GM19025 (cell line): ENCODE measurements around the gene FBXL20.
"Not testable (repeated sequence)": the region's sequence is repeated elsewhere in the genome, so short reads cannot be mapped to it uniquely, and the experiment has no call there.

Experiments
- ATAC-seq: cut with Tn5 transposase; IDR thresholded peaks from one replicate; pipeline ENCODE4 v1.9.1; 2021; ENCODE audit warnings: mild to moderate bottlenecking, low read depth, moderate library complexity; ENCODE audit not compliant: unreplicated experiment

FBXL20 gene

GRCh38 chr17:39264119-39264518 is 137.3 kb downstream of the FBXL20 start:
- no peak for ATAC-seq

DNA sequence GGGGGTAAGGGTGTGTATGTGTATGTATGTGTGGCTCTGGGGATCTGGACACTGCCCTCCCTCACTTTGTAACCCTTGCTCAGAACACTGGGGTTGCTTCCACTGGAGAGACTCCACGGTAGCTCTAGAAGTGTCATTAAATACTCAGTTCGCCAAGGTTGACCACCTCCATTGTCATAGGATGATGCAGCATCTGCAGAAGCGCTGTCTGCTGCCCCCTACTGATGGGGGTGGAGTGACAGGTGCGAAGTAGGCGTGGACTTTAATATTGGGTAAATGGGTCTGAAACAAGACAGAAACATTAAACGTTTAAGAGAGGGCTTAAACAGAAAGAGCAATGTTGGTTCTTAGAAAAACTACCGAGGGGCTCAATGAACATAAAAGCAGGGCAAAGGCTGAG is 140.1 kb downstream of the FBXL20 start:
- ATAC-seq: no peak

DNA sequence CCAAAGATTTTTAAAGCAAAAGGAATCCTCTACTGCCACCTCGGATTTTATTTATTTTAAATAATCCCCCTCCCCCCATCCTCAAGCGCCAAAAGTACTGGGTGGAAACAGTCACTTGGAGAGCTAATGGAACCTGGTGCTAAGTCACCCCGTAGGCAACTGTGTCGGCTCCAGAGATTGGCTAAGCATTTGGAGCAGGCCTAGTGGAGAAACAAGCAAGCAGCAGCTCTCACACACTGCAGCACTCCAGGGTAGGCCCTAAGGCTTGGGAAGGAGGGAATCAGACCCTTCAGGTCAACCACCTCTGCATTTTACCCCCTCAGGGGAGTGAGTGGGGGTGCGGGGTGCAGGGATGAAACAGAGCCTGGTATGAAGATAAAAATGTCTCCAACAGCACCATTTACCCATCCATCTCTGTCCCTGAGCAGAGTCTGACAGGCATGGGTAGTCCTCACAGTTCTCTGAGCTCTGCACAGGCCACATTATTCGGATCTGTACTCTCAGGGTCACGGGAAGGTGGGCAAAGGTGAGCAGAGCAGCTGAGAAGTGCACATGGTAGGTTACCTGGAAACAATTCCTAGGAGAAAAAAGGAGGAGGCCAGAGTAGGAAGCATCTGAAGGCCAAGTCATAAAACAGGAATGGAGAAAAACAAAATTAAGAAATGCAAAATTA is 148.5 kb downstream of the FBXL20 start:
- no peak for ATAC-seq

GRCh38 chr17:39251997-39252396 is 149.4 kb downstream of the FBXL20 start:
- no peak for ATAC-seq

DNA sequence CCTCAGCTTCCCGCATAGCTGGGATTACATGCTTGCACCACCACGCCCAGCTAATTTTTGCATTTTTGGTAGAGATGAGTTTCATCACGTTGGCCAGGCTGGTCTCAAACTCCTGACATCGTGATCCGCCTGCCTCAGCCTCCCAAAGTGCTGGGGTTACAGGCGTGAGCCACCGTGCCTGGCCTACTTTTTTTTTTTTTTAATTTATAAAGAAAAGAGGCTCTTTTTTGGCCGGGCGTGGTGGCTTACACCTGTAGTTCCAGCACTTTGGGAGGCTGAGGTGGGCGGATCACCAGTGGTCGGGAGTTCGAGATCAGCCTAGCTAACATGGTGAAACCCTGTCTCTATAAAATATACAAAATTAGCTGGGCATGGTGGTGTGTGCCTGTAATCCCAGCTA is 151.3 kb downstream of the FBXL20 start:
- not testable (repeated sequence) for ATAC-seq

- no peak for ATAC-seq
Measured at GRCh38 chr17:39246274-39246673, 155.2 kb downstream of the FBXL20 start.

GRCh38 chr17:39244600-39245570 is 156.5 kb downstream of the FBXL20 start:
- ATAC-seq: peak; percentile 57

GRCh38 chr17:39244016-39244599 is 157.3 kb downstream of the FBXL20 start:
- ATAC-seq: no peak

DNA sequence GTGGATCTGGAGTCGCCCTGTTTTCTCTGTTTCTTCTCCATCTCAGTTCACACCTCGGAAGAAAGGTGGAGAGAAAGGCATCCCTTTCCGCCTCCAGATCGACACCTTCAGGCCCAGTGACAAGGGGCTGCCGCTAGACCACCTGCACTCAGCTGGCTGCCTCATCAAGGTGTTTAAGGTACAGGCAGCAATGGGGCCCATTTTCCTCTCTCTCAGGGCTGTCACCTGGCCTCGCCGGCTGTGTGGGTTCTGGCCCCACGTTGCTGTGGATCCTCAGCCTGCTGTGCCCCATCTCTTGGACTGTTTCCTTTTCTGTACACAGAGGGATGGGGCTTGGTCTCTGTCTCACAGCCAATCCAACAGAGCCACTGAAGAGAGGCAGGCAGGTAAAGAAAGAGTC is 158.3 kb downstream of the FBXL20 start:
- ATAC-seq: no peak

DNA sequence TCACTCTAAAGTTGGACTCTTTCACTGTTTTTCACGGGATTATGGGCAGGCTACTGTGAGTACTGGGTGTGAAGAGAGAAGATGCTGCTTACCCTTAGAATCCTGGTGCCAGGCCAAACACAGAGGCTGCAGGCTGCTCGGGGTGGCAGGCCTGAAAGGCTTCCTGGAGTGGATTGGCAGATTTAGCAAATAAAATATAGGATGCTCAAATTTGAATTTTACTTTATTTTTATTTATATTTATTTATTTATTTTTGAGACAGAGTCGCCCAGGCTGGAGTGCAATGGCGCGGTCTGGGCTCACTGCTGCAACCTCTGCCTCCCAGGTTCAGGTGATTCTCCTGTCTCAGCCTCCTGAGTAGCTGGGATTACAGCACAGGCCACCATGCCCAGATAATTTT is 160.8 kb downstream of the FBXL20 start:
- ATAC-seq: no peak

DNA sequence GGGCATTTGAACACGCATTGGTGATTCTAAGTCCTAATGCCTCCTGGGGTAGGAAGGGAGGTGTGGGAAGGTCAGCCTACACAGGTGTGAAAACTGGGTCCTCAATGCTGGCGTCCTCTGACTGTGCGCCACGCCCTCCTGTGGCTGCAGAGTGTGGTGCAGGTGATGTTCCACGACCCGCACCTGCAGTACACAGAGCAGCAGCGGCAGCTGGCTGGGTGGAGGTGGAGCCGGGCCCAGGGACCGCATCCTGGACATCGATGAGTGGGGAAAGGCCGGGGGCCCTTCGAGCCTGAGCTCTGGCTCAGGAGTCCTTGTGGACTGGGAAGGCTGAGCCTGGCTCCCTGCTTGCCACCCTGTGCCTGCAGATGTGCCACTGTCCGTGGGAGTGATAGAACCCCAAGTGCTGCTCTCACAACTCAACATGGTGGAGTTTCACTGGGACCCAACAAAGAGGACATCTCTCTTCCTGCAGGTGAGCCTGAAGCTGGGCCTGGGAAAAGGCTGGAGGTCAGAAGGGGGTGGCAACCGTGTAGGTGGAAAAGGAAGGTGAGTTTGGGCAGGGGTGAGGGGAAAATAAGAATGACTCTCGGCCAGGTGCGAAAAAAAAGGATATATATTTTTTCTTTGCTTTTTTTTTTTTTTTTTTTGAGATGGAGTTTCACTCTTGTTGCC is 161.6 kb downstream of the FBXL20 start:
- ATAC-seq: no peak

GRCh38 chr17:39238311-39238972 is 163.0 kb downstream of the FBXL20 start:
- ATAC-seq: no peak

DNA sequence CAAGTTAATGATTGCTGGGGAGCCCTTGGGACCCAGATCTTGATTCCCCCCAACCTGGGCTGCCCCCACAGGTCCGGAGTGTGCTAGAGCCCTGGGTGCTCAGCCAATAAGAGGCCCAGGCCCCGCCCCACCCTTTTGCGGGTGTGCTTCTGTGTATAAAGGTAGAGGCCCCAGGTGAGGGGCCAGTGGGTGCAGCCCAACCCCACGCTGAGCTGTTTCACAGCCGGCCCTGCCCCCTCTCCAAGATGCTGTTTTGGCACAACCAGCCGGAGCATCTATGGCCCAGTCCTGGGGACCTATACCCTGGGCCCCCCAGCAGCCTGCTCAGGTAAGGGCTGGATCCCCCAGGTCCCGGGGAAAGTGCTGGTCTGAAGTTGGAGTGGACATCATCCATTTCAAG is 163.8 kb downstream of the FBXL20 start:
- no peak for ATAC-seq

DNA sequence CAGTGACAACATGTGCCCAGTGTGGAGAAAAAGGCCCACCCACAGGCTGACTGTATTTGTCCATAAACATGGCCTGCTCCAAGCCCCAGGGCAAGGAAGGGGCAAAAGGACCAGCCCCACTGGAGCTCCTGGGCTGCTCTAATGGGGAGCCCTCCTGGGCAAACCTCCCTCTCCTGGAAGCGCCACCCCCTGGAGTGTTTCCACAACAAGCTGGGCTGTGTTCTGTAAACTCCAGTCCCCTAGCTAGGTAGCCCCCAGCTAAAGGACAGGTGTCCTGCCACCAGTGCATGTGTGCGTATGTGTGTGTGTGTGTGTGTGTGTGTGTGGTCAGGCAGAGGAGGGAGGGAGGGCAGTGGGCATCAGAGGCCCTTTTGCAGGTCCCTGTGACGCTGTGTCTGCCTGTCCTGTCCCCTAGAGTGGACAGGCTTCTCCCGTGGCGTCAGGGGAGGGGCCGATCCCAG is 164.4 kb downstream of the FBXL20 start:
- no peak for ATAC-seq

DNA sequence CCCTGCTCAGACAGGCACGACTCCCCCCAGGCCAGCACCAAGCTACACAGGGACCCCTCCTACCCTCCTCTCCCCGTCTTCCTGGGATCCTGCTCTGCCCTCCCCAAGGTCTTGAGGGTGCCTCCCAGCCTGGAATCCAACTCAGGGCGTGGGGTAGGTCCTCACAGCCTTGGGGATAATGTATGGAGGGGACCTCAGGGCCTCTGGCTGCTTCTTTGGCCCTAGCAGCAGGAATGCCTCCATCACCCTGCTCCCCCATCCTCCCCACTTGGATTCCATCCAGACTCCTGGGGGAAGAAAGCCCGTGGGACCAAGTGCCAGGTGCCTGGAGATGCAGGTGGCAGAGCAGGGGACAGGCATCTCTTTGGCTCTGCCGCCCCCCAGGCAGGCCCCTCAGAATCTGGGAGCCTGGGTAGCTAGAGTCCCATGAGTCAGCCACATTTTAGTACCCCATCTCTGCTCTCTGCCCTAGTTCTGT is 164.9 kb downstream of the FBXL20 start:
- ATAC-seq: no peak

DNA sequence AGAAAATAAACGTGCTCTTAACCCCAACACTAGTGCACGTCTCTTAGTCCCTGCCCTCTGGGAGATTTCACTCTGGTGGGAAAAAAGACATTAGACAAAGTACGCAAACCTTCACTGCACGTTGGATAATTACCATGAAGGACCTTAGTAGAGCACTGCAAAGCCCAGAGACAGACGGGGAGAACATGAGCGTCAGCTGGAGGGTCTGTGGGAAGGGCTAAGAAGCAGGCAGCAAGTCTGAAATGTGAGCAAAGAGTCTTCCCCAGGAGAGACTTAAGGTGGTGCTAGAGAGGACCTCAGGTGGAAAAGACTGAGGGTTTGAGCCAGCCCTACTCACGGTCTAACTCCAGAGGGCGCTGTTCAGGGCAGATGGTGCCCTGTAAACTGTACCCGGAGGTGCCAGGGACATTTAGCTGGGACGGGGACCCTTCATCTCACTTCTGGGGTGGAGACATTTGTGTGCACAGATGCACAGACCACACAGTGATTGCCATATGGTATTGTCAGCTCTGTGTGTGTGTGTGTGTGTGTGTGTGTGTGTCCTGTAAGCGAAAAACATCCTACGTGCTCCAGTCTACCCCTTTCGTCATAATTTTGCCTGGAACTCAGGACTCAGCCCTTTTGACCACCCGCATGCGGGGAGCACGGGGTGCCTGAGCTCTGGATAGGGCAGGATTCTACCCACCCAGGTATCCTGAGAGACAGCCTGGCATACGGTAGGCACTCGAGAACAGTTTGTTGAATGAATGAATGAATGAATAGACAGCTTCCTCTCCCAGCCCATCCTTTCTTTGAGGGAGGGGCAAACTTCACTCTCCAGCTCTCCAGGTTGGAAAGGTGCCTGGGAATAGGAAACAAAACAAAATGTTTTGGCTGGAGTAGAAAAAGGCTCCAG is 165.6 kb downstream of the FBXL20 start:
- ATAC-seq: no peak

DNA sequence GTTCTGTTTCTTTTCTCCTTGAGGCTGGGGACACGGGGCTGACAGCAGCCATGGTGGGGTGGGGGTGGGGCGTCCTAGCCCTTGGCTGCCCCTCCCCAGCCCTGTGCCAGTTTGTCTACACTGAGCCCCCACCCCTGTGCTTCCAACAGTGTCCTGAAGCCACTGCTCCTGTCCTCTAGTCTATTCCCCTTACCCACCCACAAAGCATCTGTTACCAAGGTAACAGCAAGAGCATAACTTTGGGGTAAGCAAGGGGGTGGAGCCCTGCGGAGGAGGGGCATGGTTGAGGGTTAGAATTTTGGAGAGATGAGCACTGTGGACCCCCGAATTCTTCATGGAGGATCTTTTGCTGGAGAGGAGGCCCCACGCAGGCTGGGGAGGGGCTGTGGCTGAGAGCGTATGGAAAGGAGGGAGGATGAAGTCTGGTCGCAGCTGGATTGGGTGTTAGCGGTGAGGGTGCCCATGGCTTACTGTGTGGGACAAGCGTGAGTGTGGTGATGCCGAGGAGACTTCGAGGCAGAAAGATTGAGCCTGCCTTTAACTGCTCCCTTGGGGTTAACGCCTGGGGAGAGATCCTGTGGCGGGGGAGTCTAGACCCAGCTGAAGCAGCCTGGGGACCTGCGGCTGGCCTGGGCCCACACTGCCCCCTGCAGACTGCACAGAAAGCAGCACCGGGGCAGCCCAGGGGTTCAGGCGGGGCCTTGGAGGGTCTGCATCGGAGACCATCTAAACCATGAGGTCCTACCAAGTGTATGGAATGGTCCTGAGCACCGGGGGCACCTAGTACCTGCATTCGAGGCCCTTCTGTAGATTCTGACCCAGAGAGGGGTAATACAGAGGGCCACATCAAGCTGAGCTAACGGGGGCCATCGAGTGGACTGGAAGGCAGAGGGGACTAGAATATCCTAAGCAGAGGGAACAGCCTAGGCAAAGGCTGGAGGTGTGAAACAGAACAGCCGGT is 169.6 kb downstream of the FBXL20 start:
- ATAC-seq: no peak

GRCh38 chr17:39231091-39231561 is 170.3 kb downstream of the FBXL20 start:
- no peak for ATAC-seq
